GM12878 (cell line): ENCODE measurements around the gene MAP4K2. TPM values are rescaled to one million over a fixed set of nuclear protein-coding genes. Genes with fewer than 3 reads are reported as not detected.

Experiments used
- ATAC-seq: fragments of 200-7000 bp; cut with Tn5 transposase; 3 replicates; pipeline ENCODE4 v1.9.1; 2020; ENCODE audit warnings: mild to moderate bottlenecking, moderate library complexity
- BruUV-seq: library from RNA; stranded (reverse); fragments of 400-500 nt; replicated peaks from 2 replicates; lab custom pipeline; 2021; lab: Mats Ljungman, UMichigan
- CTCF ChIA-PET: fragments of 300-600 bp; sonication (Branson Sonifier 250); formaldehyde crosslinking; extraction: SDS; loops from one replicate; lab custom pipeline; 2021; ENCODE audit warnings: inconsistent platforms; lab: Yijun Ruan, JAX
- POLR2A ChIA-PET: fragments of 350-600 bp; formaldehyde crosslinking; extraction: SDS; loops from one replicate; lab custom pipeline; 2021; ENCODE audit warnings: inconsistent platforms; lab: Charles Lee
- RAD21 ChIA-PET: fragments of 300-600 bp; sonication (Branson Sonifier 250); formaldehyde crosslinking; loops from one replicate; lab custom pipeline; 2023; ENCODE audit warnings: antibody characterized with exemption; ENCODE audit not compliant: unreplicated experiment; lab: Charles Lee
- SMC1A ChIA-PET: fragments of 300-600 bp; sonication (Branson Sonifier 250); formaldehyde crosslinking; loops from one replicate; lab custom pipeline; 2023; ENCODE audit not compliant: unreplicated experiment, uncharacterized antibody; lab: Charles Lee
- DNase-seq: peaks from one replicate; pipeline ENCODE4 v3.0.0-alpha.2; 2011; ENCODE audit warnings: low read depth, low spot score
- FAIRE-seq: peaks from 3 replicates; lab custom pipeline; 2011; peaks lifted over from hg19 to GRCh38; lab: Jason Lieb, UNC
- H2AFZ ChIP-seq: 2 replicates; pipeline ENCODE4 v1.6.0; 2011; ENCODE audit warnings: low read depth, low read length, control low read depth; ENCODE audit not compliant: control insufficient read depth
- H3K27ac ChIP-seq: 2 replicates; pipeline ENCODE4 v1.5.1; 2011; ENCODE audit warnings: control low read depth; ENCODE audit not compliant: control insufficient read depth, insufficient read depth
- H3K27me3 ChIP-seq, 2 experiments: replicated peaks in 1 of 2; 2 replicates each; pipeline versions ENCODE4 v1.6.0 to v1.6.1; 2011; ENCODE audit warnings: low read length in 1 of 2; ENCODE audit not compliant: control insufficient read depth in 2 of 2, insufficient read depth in 2 of 2
- H3K36me3 ChIP-seq, 2 experiments: 2 replicates each; pipeline ENCODE4 v1.5.1; 2011; ENCODE audit warnings: low read length in 1 of 2; ENCODE audit not compliant: control insufficient read depth in 2 of 2, insufficient read depth in 2 of 2
- H3K4me1 ChIP-seq: 2 replicates; pipeline ENCODE4 v1.6.1; 2011; ENCODE audit warnings: mild to moderate bottlenecking, low read length, moderate library complexity, mixed read lengths; ENCODE audit not compliant: control insufficient read depth, insufficient read depth
- H3K4me2 ChIP-seq: 2 replicates; pipeline ENCODE4 v1.6.0; 2011; ENCODE audit warnings: control low read depth; ENCODE audit not compliant: control insufficient read depth, insufficient read depth
- H3K4me3 ChIP-seq: fragments of 200-600 bp; sonication (generic); 2 replicates; pipeline ENCODE4 v1.5.1; 2016
- H3K79me2 ChIP-seq: 2 replicates; pipeline ENCODE4 v1.6.0; 2011; ENCODE audit warnings: low read length; ENCODE audit not compliant: control insufficient read depth, insufficient read depth
- H3K9ac ChIP-seq: 2 replicates; pipeline ENCODE4 v1.8.0; 2011; ENCODE audit warnings: low read length, control low read depth, mixed read lengths; ENCODE audit not compliant: control insufficient read depth, insufficient read depth
- H3K9me3 ChIP-seq: replicated peaks from 3 replicates; pipeline ENCODE4 v1.5.1; 2011; ENCODE audit warnings: mild to moderate bottlenecking, low read length; ENCODE audit not compliant: control insufficient read depth, insufficient read depth
- H4K20me1 ChIP-seq: 2 replicates; pipeline ENCODE4 v1.6.0; 2011; ENCODE audit not compliant: control insufficient read depth, insufficient read depth
- ATF3 ChIP-seq: IDR thresholded peaks from 2 replicates; pipeline ENCODE4 v1.6.1; 2011; ENCODE audit warnings: low read depth, mild to moderate bottlenecking, low read length, moderate library complexity, borderline replicate concordance; ENCODE audit errors: extremely low read depth
- EZH2 ChIP-seq: IDR thresholded peaks from 2 replicates; pipeline ENCODE4 v1.6.1; 2012; ENCODE audit warnings: low read depth, mild to moderate bottlenecking, control low read depth, inconsistent platforms, low read length, borderline replicate concordance; ENCODE audit not compliant: control insufficient read depth
- MTA2 ChIP-seq: fragments of 450-650 bp; IDR thresholded peaks from 2 replicates; pipeline ENCODE4 v1.6.1; 2016; ENCODE audit warnings: low read depth, mild to moderate bottlenecking, moderate library complexity
- NRF1 ChIP-seq: conservative IDR thresholded peaks from 2 replicates; pipeline ENCODE4 v1.6.1; 2011; ENCODE audit warnings: mild to moderate bottlenecking, low read depth, low read length, improper control_type of control experiment
- PKNOX1 ChIP-seq: fragments of 450-650 bp; IDR thresholded peaks from 2 replicates; pipeline ENCODE4 v1.6.1; 2016; ENCODE audit warnings: mild to moderate bottlenecking
- PML ChIP-seq: IDR thresholded peaks from 2 replicates; pipeline ENCODE4 v1.6.1; 2012; ENCODE audit warnings: low read length, inconsistent platforms
- POLR2A ChIP-seq: IDR thresholded peaks from 2 replicates; pipeline ENCODE4 v1.6.1; 2011; ENCODE audit warnings: low read depth, mild to moderate bottlenecking, low read length
- POLR2AphosphoS5 ChIP-seq: IDR thresholded peaks from 2 replicates; pipeline ENCODE4 v1.6.1; 2011; ENCODE audit warnings: mild to moderate bottlenecking, low read length, inconsistent platforms
- POU2F2 ChIP-seq: IDR thresholded peaks from 3 replicates; pipeline ENCODE4 v1.6.1; 2011; ENCODE audit warnings: low read depth, mild to moderate bottlenecking, low read length, borderline replicate concordance
- ZBED1 ChIP-seq: IDR thresholded peaks from 2 replicates; pipeline ENCODE4 v1.6.1; 2016; ENCODE audit warnings: borderline replicate concordance
- ZSCAN29 ChIP-seq: fragments of 450-650 bp; IDR thresholded peaks from 2 replicates; pipeline ENCODE4 v1.6.1; 2017; ENCODE audit warnings: mild to moderate bottlenecking, moderate library complexity
- WGBS: methylation state at CpG from one replicate; pipeline ENCODE4 v1.1.6; 2016; ENCODE audit warnings: low lambda C conversion rate; ENCODE audit not compliant: insufficient replicate concordance, insufficient coverage; ENCODE audit errors: missing lambda C conversion rate; 5-methylcytosine and 5-hydroxymethylcytosine counted together
- in situ Hi-C: fragments of 300-500 bp; cut with MboI; formaldehyde crosslinking; loops from 9 replicates; pipeline ENCODE4 v1.14.3; 2018; ENCODE audit warnings: mixed read lengths
- intact Hi-C: fragments of 100-400 bp; cut with micrococcal nuclease; formaldehyde crosslinking; loops from one replicate; pipeline ENCODE4 v1.14.2; 2022; ENCODE audit not compliant: unreplicated experiment
- polyA plus RNA-seq, 11 experiments: library from polyadenylated mRNA; depleted of rRNA in 4 of 11; unstranded in 6 of 11; stranded (reverse) in 5 of 11; fragments of >200 nt; fragmentation: Nextera tagmentation in 4 of 11; fragmentation: Illumina TruSeq in 1 of 11; extraction: Ambion mirVana in 4 of 11; extraction: Trizol in 1 of 11; gene quantifications; 1 replicate in 1 of 11; 2 replicates in 10 of 11; pipeline versions ENCODE4 v1.2.1 to v1.2.3, GENCODE V29; 2011 to 2016; ENCODE audit warnings: inconsistent platforms in 2 of 11, missing spikeins in 2 of 11, low read depth in 1 of 11
- total RNA-seq, 4 experiments: library from RNA; depleted of rRNA in 3 of 4; stranded (reverse); fragments of >200 nt in 3 of 4; fragmentation: Illumina TruSeq in 1 of 4; extraction: Trizol in 1 of 4; gene quantifications; 2 replicates each; pipeline versions ENCODE4 v1.2.1 to v1.2.3, GENCODE V29; 2013 to 2021

The MAP4K2 gene
- total and polyA plus RNA-seq, 10 of the 15 experiments (the other 5 are each of a cell fraction or from before 2014, with no cell fraction given), result 0.98 to 78.1 (median 48.9) TPM

GRCh38 chr11:64762674-64763525, 40.1 kb downstream of the MAP4K2 start (continued):
- TF ChIP-seq PKNOX1 (no peak), ATF3 (no peak), MTA2 (0 out of 2 replicates have a peak, but pooled peaks have one; percentile 14), PML (peak; percentile 17; the same call in 1 of the 2 replicates), ZSCAN29 (no peak), POU2F2 (no peak), ZBED1 (0 out of 2 replicates have a peak, but pooled peaks have one; percentile 22), POLR2A (peak; percentile 85), NRF1 (no peak)

- H3K27ac ChIP-seq, result no peak overlapping the region
- DNase-seq, result no peak
- peaks cover 17% of the 10 kb centered on the region for H3K4me1 ChIP-seq
- peaks cover 13% of the 10 kb centered on the region for H4K20me1 ChIP-seq
- TF ChIP-seq POLR2AphosphoS5 (peak; percentile 85), ZBED1 (peak; percentile 19; the same call in 1 of the 2 replicates), POU2F2 (peak; percentile 51; the same call in 1 of the 3 replicates), POLR2A (peak; percentile 82), EZH2 (no peak)
- H3K79me2 ChIP-seq, result no peaks in the 10 kb centered on the region; the same call in 1 of the 2 replicates
- ChIA-PET POLR2A (interaction anchor here (1.0 kb wide), 1 partner anchor 9 kb away, joined by 3 read pairs; no protein-coding TSS in a partner anchor), SMC1A (interaction anchor here (1.6 to 2.9 kb wide), 3 partner anchors 10 to 18 kb away, joined by 3 to 18 read pairs (median 11); partner anchors contain the start of gene RASGRP2), CTCF (interaction anchor here (1.0 to 1.6 kb wide), 2 partner anchors 10 to 13 kb away, joined by 4 to 5 read pairs; no protein-coding TSS in a partner anchor), RAD21 (no interaction called here)
- no peaks in the 10 kb centered on the region for H3K27me3 ChIP-seq
- H3K36me3 ChIP-seq, result peaks cover 18 to 24% of the 10 kb centered on the region in 2 experiments
- H3K4me3 ChIP-seq, result no peak overlapping the region
- no peak for FAIRE-seq
- in situ Hi-C loops (no loop called here), intact Hi-C loops (no loop called here)
- H3K9ac ChIP-seq, result no peak overlapping the region
- no peak overlapping the region for H3K4me2 ChIP-seq
- 45% methylated on average over 4 of the region's 5 CpGs for WGBS
- H2AFZ ChIP-seq, result no peak overlapping the region
- TSS peak; percentile 23 for BruUV-seq
- peak; percentile 11 for ATAC-seq
- H3K9me3 ChIP-seq, result no peaks in the 10 kb centered on the region
Measured at GRCh38 chr11:64762277-64762673, 40.7 kb downstream of the MAP4K2 start.
